AG09319 (cell line): ENCODE results near the gene PDE1A.

Experiments
- DNase-seq: peaks from one replicate; pipeline ENCODE4 v3.0.0-alpha.2; 2010; ENCODE audit warnings: low read depth; ENCODE audit errors: extremely low read depth
- CTCF ChIP-seq: IDR thresholded peaks from 2 replicates; pipeline ENCODE4 v1.5.1; 2011; ENCODE audit warnings: low read depth, mild to moderate bottlenecking, inconsistent platforms, low read length, moderate library complexity

Gene PDE1A

GRCh38 chr2:182360663-182361260 lies 66.1 kb downstream of the PDE1A start:
- no peak for TF ChIP-seq CTCF
- DNase-seq = no peak

GRCh38 chr2:182359990-182360662 lies 66.7 kb downstream of the PDE1A start:
- no peak for DNase-seq
- no peak for TF ChIP-seq CTCF

- no peak for DNase-seq
- no peak for TF ChIP-seq CTCF
Measured at GRCh38 chr2:182359027-182359989, 67.5 kb downstream of the PDE1A start.

GRCh38 chr2:182358601-182359000 lies 68.2 kb downstream of the PDE1A start:
- TF ChIP-seq CTCF = no peak

GRCh38 chr2:182355815-182356214 lies 71.0 kb downstream of the PDE1A start:
- TF ChIP-seq CTCF = no peak
- DNase-seq = no peak

More at GRCh38 chr2:182358601-182359000, 68.2 kb downstream of the PDE1A start:
- DNase-seq = no peak

GRCh38 chr2:182351427-182351826 lies 75.4 kb downstream of the PDE1A start:
- TF ChIP-seq CTCF = no peak
- DNase-seq = no peak
